Activated naive CD8-positive, alpha-beta T cell treated with anti-CD3 and anti-CD28 coated beads, Interleukin-2, amount 50 U/mL, for 24 hours (primary cell): ENCODE results near the gene NOC4L.
"Not testable (repeated sequence)": the region's sequence is repeated elsewhere in the genome, so short reads cannot be mapped to it uniquely, and the experiment has no call there.

ENCODE experiments used
- ATAC-seq: fragments of 150-1000 bp; cut with Tn5 transposase; one replicate; pipeline ENCODE4 v1.10.0; 2021
- DNase-seq: peaks from one replicate; pipeline ENCODE4 v3.0.0; 2021
- H3K27ac Mint-ChIP-seq: one replicate; pipeline ENCODE4 v1.8.0; 2021; ENCODE audit warnings: mild to moderate bottlenecking, mixed read lengths
- H3K27me3 Mint-ChIP-seq: one replicate; pipeline ENCODE4 v1.8.0; 2021; ENCODE audit warnings: mixed read lengths
- H3K36me3 Mint-ChIP-seq: one replicate; pipeline ENCODE4 v1.8.0; 2021; ENCODE audit warnings: low read depth, mixed read lengths
- H3K4me1 Mint-ChIP-seq: one replicate; pipeline ENCODE4 v1.8.0; 2021; ENCODE audit warnings: mixed read lengths
- H3K4me3 Mint-ChIP-seq: one replicate; pipeline ENCODE4 v1.8.0; 2021; ENCODE audit warnings: mild to moderate bottlenecking, moderate library complexity, mixed read lengths
- H3K9me3 Mint-ChIP-seq: one replicate; pipeline ENCODE4 v1.8.0; 2021; ENCODE audit warnings: mixed read lengths

Gene NOC4L

DNA sequence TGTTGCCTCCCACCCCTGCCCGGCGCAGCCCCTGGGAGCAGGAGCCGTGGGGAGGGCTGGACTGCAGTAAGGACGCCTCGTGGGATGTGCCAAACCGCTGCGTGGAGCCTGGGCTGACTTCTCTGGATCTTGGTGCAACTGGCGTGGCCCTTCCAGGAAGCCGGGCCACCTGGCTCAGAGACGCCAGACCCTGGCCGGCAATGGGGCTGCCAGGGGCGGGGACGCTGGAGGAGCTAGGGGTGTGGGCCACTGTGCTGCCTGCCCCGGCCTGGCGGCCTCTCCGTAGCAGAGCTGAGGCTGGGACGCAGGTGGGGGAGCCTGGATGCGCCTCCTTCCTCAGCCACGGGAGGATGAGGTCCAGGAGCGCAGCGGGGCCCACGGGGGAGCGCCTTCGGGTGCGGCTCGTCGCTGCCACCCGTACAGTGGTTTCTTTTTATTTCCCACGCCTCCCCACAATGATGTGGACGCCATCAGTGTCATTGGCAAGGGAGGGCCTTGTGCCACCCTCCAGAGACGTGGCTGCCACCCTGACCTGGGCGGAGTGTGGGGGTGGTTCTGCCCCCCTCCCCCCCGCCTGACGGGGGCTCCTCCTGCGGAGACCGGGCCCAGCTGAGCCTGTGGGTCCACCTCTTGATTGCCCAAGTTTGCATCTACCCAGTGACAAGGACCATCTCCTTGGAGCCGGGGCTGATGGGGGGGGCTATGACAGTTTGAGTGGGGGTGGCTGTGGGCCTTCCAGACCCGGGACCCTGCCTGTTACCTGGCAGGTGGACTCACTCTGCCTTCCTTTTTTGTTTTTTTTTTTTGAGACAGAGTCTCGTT, 11.4 kb upstream of the NOC4L start:
- no peak overlapping the region for H3K4me3 Mint-ChIP-seq
- H3K27me3 Mint-ChIP-seq: no peaks in the 10 kb centered on the region
- H3K27ac Mint-ChIP-seq: no peak overlapping the region
- DNase-seq (no peak), ATAC-seq (no peak)
- H3K4me1 Mint-ChIP-seq: no peaks in the 10 kb centered on the region
- peaks cover 16% of the 10 kb centered on the region for H3K36me3 Mint-ChIP-seq
- H3K9me3 Mint-ChIP-seq: no peaks in the 10 kb centered on the region

DNA sequence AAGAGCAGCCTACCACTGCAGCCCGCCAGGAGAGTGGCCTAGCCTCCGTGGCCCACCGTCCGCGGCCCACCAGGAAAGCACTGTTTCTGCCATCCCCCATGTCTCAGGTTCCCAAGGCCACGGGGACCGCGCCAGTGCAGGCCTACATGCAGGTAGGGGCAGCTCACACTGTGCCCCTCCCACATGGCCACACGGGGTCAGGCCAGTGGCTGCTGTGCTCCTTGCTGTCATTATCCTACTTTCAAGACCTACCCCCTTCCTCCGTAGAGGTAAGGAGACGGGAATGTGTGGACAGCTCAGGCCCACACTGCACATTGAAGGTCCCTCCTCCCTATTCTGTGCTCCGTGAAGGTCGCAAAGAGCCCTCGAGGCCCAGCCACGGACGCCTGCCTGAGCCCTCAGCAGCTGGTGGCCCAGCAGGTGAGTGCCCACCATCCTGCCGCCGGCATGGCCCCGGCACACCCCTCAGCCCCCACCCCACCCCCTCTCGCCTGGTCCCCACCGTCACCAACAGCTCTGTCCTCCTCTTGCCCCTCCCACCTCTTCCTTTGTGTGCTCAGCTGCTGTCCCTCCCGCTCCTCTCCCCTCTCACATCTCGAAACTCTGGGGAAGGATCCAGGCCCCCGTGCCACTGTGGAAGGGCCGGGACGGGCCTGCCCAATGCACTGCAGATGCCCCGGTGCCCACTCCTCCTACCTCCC, 10.2 kb upstream of the NOC4L start:
- H3K27me3 Mint-ChIP-seq: no peaks in the 10 kb centered on the region
- peaks cover 7% of the 10 kb centered on the region for H3K36me3 Mint-ChIP-seq
- no peaks in the 10 kb centered on the region for H3K9me3 Mint-ChIP-seq
- H3K4me1 Mint-ChIP-seq: no peaks in the 10 kb centered on the region
- no peak for ATAC-seq
- no peak overlapping the region for H3K4me3 Mint-ChIP-seq
- no peak overlapping the region for H3K27ac Mint-ChIP-seq
- DNase-seq: no peak

DNA sequence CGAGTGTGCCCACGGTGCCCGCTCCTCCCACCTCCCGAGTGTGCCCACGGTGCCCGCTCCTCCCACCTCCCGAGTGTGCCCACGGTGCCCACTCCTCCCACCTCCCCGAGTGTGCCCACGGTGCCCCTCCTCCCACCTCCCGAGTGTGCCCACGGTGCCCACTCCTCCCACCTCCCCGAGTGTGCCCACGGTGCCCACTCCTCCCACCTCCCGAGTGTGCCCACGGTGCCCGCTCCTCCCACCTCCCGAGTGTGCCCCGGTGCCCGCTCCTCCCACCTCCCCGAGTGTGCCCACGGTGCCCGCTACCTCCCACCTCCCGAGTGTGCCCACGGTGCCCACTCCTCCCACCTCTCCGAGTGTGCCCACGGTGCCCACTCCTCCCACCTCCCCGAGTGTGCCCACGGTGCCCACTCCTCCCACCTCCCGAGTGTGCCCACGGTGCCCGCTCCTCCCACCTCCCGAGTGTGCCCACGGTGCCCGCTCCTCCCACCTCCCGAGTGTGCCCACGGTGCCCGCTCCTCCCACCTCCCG, 9.5 kb upstream of the NOC4L start:
- not testable (repeated sequence) for DNase-seq, H3K27ac Mint-ChIP-seq, H3K4me3 Mint-ChIP-seq, H3K4me1 Mint-ChIP-seq, H3K27me3 Mint-ChIP-seq, H3K9me3 Mint-ChIP-seq, ATAC-seq, H3K36me3 Mint-ChIP-seq

DNA sequence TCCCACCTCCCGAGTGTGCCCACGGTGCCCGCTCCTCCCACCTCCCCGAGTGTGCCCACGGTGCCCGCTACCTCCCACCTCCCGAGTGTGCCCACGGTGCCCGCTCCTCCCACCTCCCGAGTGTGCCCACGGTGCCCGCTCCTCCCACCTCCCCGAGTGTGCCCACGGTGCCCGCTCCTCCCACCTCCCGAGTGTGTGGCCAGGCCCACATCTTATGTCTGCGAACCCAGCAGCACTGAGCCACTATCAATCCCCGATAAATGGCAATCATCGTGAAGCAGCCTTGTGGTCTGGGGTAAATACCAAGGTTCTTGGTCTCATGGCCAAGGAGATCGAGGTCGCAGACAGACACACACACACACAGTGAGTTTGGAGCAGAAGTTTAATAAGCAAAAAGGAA, 8.0 kb upstream of the NOC4L start:
- H3K27ac Mint-ChIP-seq, ATAC-seq, H3K4me1 Mint-ChIP-seq, DNase-seq, H3K9me3 Mint-ChIP-seq, H3K4me3 Mint-ChIP-seq, H3K27me3 Mint-ChIP-seq: not testable (repeated sequence)
- peaks cover 11% of the 10 kb centered on the region for H3K36me3 Mint-ChIP-seq

DNA sequence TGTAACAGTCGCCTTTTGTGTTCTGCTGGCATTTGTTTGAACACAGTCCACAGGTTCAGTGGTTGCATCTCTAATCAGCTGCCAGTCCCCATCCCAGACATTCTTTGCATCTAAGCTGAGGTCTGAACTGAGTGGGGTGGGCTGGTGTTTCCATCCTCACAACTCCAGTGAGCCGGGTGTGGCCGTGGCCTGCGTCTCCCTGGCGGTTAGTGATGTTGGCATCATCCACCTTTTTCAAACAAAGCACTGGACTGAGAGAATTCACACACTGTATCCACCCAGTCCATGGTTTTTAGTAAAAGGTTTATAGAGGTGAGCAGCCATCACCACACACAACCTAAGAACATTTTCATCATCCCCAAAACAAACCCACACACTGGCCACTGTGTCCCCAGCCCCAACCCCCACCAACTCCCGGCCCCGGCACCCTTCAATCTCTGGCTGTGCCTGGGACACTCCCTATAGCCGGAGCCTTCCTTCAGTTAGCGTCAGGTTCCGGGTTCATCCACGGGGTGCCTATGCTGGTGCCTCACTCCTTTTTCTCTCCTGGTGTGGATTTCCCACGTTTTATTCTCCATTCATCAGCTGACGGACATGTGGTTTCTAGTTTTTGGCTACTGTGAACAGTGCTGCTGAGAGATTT, 6.7 kb upstream of the NOC4L start:
- DNase-seq (no peak), ATAC-seq (no peak)
- H3K36me3 Mint-ChIP-seq: peaks cover 11% of the 10 kb centered on the region
- no peak overlapping the region for H3K4me3 Mint-ChIP-seq
- H3K27ac Mint-ChIP-seq: peak overlapping the region; percentile 39
- H3K4me1 Mint-ChIP-seq: peaks cover 4% of the 10 kb centered on the region
- H3K9me3 Mint-ChIP-seq: no peaks in the 10 kb centered on the region
- no peaks in the 10 kb centered on the region for H3K27me3 Mint-ChIP-seq

DNA sequence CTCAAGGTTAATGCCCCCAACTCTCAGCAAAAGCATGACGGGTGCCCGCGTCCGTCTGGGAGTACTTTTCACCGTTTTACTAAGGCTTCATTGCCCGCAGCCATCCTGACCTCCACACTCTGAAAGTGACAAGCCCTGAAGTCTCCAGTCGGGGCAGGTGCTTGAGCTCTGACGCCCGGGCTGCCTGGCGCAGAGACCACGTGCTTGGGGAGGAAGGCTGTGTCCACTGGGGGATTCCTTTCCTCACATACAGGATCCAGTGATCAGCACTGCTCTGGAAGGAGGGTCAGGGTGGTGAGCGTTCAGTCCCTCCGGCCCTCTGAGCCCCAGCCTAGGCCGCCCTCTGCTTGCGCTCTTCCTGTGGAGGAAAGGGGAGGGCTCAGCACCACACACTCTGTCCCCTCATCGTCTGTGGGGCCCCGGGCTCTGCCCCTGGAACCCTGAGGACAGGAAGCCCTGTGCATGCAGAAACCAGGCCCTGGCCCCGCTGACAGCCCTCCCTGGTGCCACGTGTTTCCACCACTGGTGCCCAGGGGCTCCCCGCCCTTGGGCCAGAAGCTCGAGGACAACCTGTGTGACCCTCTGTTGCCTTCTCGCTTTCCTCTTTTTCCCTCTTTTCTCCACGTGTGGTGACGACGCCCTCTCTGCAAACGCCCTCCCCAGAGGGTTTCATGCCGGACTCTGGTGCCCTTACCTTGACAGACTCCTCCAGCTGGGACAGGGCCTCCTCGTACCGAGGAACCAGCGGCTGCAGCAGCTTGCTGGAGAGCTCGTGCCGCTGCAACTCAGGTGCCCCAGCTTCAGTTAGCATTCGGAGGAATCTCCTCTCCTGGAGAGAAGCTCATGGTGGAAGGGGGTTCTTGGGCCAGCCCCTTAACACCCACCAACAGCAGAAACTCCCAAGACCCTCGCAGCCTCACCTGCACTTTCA, 5.1 kb upstream of the NOC4L start:
- no peak overlapping the region for H3K27ac Mint-ChIP-seq
- ATAC-seq (no peak), DNase-seq (no peak)
- H3K36me3 Mint-ChIP-seq: peaks cover 14% of the 10 kb centered on the region
- no peaks in the 10 kb centered on the region for H3K9me3 Mint-ChIP-seq
- H3K27me3 Mint-ChIP-seq: peaks cover 1% of the 10 kb centered on the region
- H3K4me3 Mint-ChIP-seq: no peak overlapping the region
- peaks cover 9% of the 10 kb centered on the region for H3K4me1 Mint-ChIP-seq

DNA sequence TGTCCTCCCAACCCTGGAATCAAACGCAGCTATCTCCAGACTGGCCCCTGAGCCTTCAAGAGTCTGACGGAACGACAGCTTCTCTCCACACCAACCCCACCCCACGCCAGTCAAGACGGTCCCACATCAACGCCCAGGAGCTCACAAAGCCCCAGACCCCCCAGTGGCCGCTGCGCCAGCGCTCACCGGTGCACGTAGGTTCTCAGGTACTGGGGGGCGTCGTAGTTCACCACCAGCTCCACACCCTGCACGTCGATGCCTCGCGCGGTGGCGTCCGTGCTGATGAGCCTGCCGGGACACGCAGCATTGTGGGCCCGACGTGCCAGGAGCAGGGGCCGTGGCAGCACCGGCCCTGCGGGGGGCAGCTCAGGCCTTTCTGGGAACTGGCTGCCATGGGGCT, 4.3 kb upstream of the NOC4L start:
- ATAC-seq (no peak), DNase-seq (no peak)
- no peaks in the 10 kb centered on the region for H3K9me3 Mint-ChIP-seq
- no peak overlapping the region for H3K4me3 Mint-ChIP-seq
- peaks cover 2% of the 10 kb centered on the region for H3K27me3 Mint-ChIP-seq
- H3K4me1 Mint-ChIP-seq: peaks cover 12% of the 10 kb centered on the region
- no peak overlapping the region for H3K27ac Mint-ChIP-seq
- peaks cover 15% of the 10 kb centered on the region for H3K36me3 Mint-ChIP-seq

DNA sequence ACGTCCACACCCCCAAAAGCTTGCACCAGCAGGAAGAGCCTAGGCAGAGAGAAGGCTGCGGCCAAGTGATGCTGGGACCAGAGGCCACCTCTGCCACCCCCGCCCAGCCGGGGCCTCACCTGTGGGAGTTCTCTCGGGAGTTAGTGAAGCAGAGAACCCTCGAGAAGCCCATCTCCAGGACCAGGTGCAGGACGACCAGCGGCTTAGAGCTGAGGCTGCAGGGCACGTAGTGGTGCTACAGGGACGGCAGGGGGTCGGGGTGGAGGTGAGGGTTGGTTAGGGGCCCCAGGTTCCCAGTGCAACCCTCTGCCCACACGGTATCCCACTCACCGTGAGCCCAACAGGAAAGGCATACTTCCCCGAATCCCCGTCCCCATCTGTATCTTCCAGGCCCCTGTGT, 3.8 kb upstream of the NOC4L start:
- no peak for ATAC-seq
- Mint-ChIP-seq H3K27me3 (peaks cover 2% of the 10 kb centered on the region), H3K27ac (no peak overlapping the region), H3K9me3 (no peaks in the 10 kb centered on the region), H3K4me1 (peaks cover 18% of the 10 kb centered on the region), H3K36me3 (peaks cover 15% of the 10 kb centered on the region), H3K4me3 (no peak overlapping the region)
- DNase-seq: no peak

DNA sequence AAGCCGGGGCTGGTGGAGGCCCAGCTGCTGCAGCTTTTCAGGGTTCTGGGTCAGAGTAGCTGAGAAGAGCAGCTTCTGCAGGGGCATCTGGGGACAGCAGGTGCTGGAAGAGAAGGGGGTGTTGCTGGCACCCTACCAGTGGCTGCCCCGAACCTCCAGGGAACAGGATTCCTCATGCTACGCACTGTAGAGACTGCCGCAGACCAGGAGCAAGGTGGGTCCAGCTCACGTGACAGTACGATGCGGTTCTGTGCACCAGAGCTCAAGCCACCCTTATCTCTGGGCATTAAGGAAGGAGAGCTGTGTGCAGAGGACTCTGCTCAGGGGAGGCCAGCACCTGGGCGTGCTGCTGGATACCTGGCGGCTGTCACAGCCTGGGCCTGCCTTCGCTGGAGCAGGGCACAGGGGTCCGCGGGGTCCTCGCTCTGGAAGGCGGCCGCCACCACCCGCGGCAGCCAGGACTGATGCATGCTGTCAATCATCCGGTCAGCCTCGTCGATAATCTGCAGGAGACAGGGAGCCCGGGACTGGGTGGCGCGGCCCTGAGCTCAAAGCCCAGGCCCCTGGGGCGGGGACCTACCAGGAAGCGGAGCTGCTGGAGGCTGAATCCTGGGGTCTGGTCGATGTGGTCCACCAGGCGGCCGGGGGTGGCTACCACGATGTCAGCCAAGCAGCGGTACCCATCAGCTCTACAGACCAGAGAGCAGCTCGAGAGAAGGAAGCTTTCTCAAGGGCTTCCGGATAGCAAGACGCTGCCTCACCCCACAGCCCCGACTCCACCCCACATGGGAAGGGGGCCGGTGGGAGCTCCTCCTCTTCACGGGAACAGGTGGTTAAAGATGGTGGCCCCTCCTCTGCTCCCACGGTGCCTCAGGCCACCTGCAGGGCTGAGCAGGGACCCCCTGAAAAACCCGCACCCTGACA, 3.1 kb upstream of the NOC4L start:
- Mint-ChIP-seq H3K36me3 (peaks cover 15% of the 10 kb centered on the region), H3K4me3 (no peak overlapping the region), H3K27me3 (peaks cover 2% of the 10 kb centered on the region), H3K9me3 (no peaks in the 10 kb centered on the region), H3K27ac (no peak overlapping the region), H3K4me1 (peaks cover 25% of the 10 kb centered on the region)
- no peak for DNase-seq
- no peak for ATAC-seq

DNA sequence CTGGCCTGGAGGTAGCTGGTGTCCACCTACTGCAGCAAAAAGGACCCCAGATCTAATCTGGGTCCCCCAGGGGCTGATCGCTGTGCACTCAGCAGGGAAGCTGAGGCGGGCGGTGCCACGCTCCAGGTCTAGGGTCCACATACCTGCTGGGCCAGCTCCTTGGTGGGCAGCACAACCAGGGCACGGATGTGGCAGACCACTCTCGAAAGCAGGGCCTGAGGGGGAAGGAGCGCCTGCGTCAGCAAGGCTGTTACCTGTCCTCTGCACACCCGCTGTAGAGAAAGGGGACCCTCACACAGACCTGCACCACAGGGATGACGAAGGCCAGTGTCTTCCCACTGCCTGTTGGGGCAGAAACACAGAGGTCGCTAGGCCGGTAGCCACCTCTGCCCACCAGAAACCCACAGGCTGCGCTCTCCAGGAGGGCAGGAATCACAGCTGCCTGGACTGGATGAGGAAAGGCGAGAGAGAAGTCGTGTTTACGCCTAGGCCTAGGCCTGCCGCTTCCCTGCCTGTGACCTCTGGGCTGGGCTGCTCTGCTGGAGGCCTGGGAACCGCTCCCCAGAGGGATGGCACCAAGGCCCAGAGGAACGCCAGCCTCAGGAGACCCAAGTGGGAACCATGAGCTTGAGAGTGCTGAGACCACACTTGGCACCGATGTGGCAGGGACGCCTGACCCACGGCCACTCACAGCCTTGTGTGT, 2.1 kb upstream of the NOC4L start:
- peak overlapping the region; percentile 84 for H3K4me3 Mint-ChIP-seq
- ATAC-seq (no peak), DNase-seq (no peak)
- H3K27ac Mint-ChIP-seq: no peak overlapping the region
- no peaks in the 10 kb centered on the region for H3K9me3 Mint-ChIP-seq
- H3K36me3 Mint-ChIP-seq: peaks cover 15% of the 10 kb centered on the region
- H3K27me3 Mint-ChIP-seq: peaks cover 2% of the 10 kb centered on the region
- peaks cover 29% of the 10 kb centered on the region for H3K4me1 Mint-ChIP-seq

DNA sequence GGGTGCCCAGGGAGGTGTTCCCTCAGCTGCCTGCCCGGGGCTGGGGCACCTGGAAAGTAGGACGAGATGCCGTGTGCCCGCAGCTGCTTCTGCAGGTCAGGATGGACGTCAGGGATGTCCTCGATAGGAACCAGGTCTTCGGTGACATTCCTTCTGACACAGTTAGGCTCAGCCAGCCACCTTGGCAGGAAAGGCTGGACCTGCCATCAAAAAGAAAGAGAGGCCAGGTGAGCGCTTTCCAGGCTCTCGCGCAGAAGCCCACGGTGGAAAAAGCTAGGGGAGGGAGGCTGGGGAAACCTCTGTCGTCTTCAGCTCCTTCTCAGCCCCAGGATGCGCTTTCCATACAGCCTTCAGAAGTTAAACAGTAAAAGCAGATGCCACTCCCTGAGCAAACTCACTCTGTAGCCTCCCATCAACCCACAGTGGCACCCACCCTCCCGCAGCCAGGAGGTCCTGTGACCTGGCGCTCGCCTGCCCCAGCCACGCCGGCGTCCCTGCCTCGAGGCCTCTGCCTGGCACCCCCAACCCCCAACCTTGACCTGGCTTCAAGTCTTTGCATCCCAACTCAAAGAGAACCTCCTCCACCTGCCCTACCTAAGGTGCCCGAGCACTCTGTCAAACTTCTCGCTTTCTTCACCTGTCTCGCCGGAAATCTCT, 1.4 kb upstream of the NOC4L start:
- no peak for ATAC-seq
- peak overlapping the region; percentile 84 for H3K4me3 Mint-ChIP-seq
- DNase-seq: no peak
- H3K36me3 Mint-ChIP-seq: peaks cover 15% of the 10 kb centered on the region
- peaks cover 29% of the 10 kb centered on the region for H3K4me1 Mint-ChIP-seq
- no peaks in the 10 kb centered on the region for H3K9me3 Mint-ChIP-seq
- peaks cover 2% of the 10 kb centered on the region for H3K27me3 Mint-ChIP-seq
- peak overlapping the region; percentile 55 for H3K27ac Mint-ChIP-seq

DNA sequence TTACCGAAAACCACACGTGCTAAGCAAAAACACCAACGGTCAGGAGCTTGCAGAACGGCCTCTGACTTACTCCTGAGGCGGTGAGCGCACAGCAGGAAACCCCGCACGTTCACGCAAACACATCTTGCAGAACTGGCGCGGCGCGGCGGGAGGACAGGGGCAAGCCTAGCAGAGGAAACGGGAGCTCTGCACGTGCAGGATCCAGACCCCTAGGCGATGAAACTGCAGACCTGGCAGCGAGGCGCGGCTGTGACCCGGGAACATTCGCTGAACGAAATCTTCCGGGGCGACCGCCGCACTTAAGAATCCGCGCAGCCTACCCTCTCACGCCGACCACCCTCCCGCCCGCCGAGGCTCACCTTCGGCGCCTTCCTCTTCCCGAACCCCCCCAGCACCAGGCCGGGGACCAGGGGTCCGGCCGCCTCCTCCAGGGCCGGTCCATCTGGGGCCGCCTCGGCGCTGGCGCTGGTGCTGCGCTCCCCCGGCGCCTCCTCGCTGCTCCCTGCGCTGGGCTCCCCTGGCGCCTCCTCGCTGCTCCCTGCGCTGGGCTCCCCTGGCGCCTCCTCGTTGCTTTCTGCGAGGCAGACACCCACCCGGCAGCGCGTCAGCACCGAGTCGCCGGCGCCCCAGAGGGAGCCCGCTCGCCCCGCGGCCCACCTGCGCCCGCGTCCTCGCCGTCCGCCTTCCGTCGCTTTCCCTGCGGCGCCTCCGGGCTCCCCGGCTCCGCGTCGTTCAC, 753 bp upstream of the NOC4L start:
- peaks cover 2% of the 10 kb centered on the region for H3K27me3 Mint-ChIP-seq
- no peaks in the 10 kb centered on the region for H3K9me3 Mint-ChIP-seq
- H3K27ac Mint-ChIP-seq: peak overlapping the region; percentile 55
- H3K36me3 Mint-ChIP-seq: peaks cover 12% of the 10 kb centered on the region
- peak; percentile 37 for ATAC-seq
- H3K4me3 Mint-ChIP-seq: peak overlapping the region; percentile 84
- H3K4me1 Mint-ChIP-seq: peaks cover 29% of the 10 kb centered on the region
- peak; percentile 30 for DNase-seq
